Endothelial cell of umbilical vein (primary cell): ENCODE results near the gene NF2.

Source experiments
- EZH2 ChIP-seq: IDR thresholded peaks from 2 replicates; pipeline ENCODE4 v1.6.1; 2012; ENCODE audit warnings: borderline replicate concordance, low read depth, mild to moderate bottlenecking, moderate library complexity, low read length, inconsistent platforms; ENCODE audit not compliant: severe bottlenecking
- FOS ChIP-seq: IDR thresholded peaks from 2 replicates; pipeline ENCODE4 v1.6.1; 2011; ENCODE audit warnings: mild to moderate bottlenecking, low read length, moderate library complexity, borderline replicate concordance; ENCODE audit not compliant: insufficient read depth
- GATA2 ChIP-seq: IDR thresholded peaks from 2 replicates; pipeline ENCODE4 v1.7.0; 2011; ENCODE audit warnings: low read depth, mild to moderate bottlenecking, moderate library complexity, mixed read lengths, low read length; ENCODE audit not compliant: insufficient read length, insufficient read depth
- JUN ChIP-seq: IDR thresholded peaks from 2 replicates; pipeline ENCODE4 v1.6.1; 2011; ENCODE audit warnings: borderline replicate concordance, low read depth; ENCODE audit not compliant: insufficient read length, insufficient read depth
- MYC ChIP-seq: IDR thresholded peaks from one replicate; pipeline ENCODE4 v1.6.1; 2011; ENCODE audit warnings: mild to moderate bottlenecking, low read depth, low read length
- POLR2A ChIP-seq: IDR thresholded peaks from 2 replicates; pipeline ENCODE4 v1.6.1; 2012; ENCODE audit warnings: low read depth, mild to moderate bottlenecking, control low read depth, low read length
- POLR2AphosphoS5 ChIP-seq: IDR thresholded peaks from 2 replicates; pipeline ENCODE4 v1.6.1; 2012; ENCODE audit warnings: low read depth, mild to moderate bottlenecking, control low read depth, low read length, moderate library complexity; ENCODE audit not compliant: insufficient read depth
- TF ChIP-seq, protein P1 (sequence below), 2 donors: IDR thresholded peaks; 1 replicate in 1 of 2; 2 replicates in 1 of 2; pipeline ENCODE4 v1.5.1; 2011; ENCODE audit warnings: low read length in 2 of 2, mild to moderate bottlenecking in 2 of 2, moderate library complexity in 2 of 2, control low read depth in 1 of 2, inconsistent platforms in 1 of 2, low read depth in 1 of 2; ENCODE audit not compliant: insufficient read depth in 1 of 2; ENCODE audit errors: extremely low read depth in 1 of 2
- TF ChIP-seq, protein P2 (sequence below): IDR thresholded peaks from 2 replicates; pipeline ENCODE4 v1.6.1; 2011; ENCODE audit not compliant: insufficient read depth, insufficient read length

DNA sequence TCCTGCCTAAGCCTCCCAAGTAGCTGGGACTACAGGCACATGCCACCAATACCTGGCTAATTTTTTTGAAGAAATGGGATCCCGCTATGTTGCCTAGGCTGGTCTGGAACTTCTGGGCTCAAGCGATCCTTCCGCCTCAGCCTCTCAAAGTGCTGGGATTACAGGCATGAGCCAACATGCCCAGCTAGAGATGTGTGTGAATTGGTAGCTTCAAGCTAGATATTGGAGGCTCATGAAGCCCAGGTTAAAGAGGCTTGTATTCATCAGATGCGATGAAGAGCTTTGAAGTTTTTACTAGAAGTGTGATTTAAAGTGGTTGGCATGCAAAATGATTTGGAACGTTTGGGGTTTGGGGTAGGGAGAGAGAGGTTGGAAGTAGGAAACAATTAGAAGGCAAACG is 19.6 kb downstream of the NF2 start:
- TF ChIP-seq MYC (no peak), POLR2A (no peak), EZH2 (no peak), POLR2AphosphoS5 (no peak), FOS (no peak), JUN (no peak), GATA2 (no peak)
- TF ChIP-seq, protein P1, sequence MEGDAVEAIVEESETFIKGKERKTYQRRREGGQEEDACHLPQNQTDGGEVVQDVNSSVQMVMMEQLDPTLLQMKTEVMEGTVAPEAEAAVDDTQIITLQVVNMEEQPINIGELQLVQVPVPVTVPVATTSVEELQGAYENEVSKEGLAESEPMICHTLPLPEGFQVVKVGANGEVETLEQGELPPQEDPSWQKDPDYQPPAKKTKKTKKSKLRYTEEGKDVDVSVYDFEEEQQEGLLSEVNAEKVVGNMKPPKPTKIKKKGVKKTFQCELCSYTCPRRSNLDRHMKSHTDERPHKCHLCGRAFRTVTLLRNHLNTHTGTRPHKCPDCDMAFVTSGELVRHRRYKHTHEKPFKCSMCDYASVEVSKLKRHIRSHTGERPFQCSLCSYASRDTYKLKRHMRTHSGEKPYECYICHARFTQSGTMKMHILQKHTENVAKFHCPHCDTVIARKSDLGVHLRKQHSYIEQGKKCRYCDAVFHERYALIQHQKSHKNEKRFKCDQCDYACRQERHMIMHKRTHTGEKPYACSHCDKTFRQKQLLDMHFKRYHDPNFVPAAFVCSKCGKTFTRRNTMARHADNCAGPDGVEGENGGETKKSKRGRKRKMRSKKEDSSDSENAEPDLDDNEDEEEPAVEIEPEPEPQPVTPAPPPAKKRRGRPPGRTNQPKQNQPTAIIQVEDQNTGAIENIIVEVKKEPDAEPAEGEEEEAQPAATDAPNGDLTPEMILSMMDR (IDR thresholded peaks at IDR 0.05; ENCODE audit: extremely low read depth in 1 of 2, insufficient read depth in 1 of 2, low read depth in 1 of 2, low read length in 2 of 2), result no peak
- TF ChIP-seq, protein P2, sequence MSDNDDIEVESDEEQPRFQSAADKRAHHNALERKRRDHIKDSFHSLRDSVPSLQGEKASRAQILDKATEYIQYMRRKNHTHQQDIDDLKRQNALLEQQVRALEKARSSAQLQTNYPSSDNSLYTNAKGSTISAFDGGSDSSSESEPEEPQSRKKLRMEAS, result no peak
